ENCODE results near the gene MKNK2.

MKNK2 gene

DNA sequence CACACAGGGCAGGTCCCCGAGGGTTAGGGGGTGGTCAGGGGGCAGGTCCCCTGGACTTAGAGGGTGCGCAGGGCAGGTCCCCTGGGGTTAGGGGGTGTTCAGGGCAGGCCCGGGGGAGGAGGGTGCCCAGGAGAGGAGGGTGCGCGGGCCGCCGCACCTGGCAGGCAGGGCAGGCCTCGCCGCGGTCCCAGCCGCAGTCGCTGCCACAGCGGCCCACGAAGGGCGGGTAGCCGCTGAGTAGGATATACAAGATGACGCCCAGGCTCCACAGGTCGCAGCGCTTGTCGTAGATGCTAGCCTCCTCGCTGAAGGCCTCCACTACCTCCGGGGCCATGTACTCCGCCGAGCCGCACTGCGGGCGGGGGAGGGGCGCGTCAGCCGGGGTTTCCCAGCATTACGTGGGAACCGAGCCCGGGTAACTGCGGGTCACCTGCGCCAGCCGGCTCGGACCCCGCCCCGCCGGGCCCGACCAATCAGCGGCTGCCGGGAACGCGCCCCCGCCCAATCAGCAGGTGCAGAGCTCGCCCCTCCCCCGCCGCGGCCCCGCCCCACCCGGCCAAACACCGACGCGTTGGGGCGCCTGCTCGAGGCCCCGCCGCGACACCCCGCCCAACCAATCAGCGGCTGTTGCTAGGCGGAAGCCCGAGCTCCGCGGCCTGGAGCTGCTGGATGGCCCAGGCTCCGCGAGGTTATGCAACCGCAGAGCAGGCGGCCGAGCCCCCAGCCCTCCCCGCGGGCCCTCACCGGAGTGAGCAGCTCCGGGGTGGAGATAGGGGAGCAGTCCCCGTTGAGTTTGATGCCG, 9.2 kb downstream of the MKNK2 start:
- H3K4me3 ChIP-seq (ENCODE audit: low read depth in 1 of 2, low read length in 1 of 2) = peak overlapping the region; percentile 67 to 71
- peaks cover 96% of the 10 kb centered on the region for H3K36me3 ChIP-seq
- TF ChIP-seq CTCF (IDR thresholded peaks at IDR 0.05) = peak; percentile 20
- H3K9me3 ChIP-seq = no peaks in the 10 kb centered on the region
- no peaks in the 10 kb centered on the region for H3K27me3 ChIP-seq
- peak overlapping the region; percentile 97 for H3K27ac ChIP-seq
- H3K4me1 ChIP-seq (ENCODE audit: control insufficient read depth in 1 of 2, insufficient read depth in 1 of 2, low read depth in 1 of 2, low read length in 1 of 2) = peaks cover 43 to 55% of the 10 kb centered on the region in 2 experiments

DNA sequence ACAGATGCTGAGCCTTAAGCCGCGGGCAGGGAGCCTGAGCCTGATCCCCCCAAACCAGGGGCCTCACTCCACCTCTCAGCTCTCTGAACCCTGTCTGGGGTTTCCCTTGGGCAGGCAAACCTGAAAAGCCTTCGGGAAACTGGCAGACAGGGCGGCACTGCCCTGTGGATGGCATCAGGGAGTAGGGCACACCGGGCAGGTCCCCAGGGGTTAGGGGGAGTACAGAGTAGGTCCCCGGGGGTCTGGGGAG, 9.7 kb downstream of the MKNK2 start:
- Histone ChIP-seq H3K27ac (peak overlapping the region; percentile 97), H3K4me1 (ENCODE audit: control insufficient read depth in 1 of 2, insufficient read depth in 1 of 2, low read depth in 1 of 2, low read length in 1 of 2) (peaks cover 43 to 51% of the 10 kb centered on the region in 2 experiments), H3K27me3 (no peaks in the 10 kb centered on the region), H3K9me3 (no peaks in the 10 kb centered on the region), H3K36me3 (peaks cover 91% of the 10 kb centered on the region), H3K4me3 (ENCODE audit: low read depth in 1 of 2, low read length in 1 of 2) (peak overlapping the region; percentile 51 to 71)
- TF ChIP-seq CTCF (IDR thresholded peaks at IDR 0.05) = no peak

- Histone ChIP-seq H3K27me3 (no peaks in the 10 kb centered on the region), H3K4me1 (ENCODE audit: control insufficient read depth in 1 of 2, insufficient read depth in 1 of 2, low read depth in 1 of 2, low read length in 1 of 2) (peaks cover 42 to 49% of the 10 kb centered on the region in 2 experiments), H3K36me3 (peaks cover 86% of the 10 kb centered on the region), H3K4me3 (ENCODE audit: low read depth in 1 of 2, low read length in 1 of 2) (peak overlapping the region; percentile 51 to 71), H3K27ac (peak overlapping the region; percentile 97), H3K9me3 (no peaks in the 10 kb centered on the region)
- TF ChIP-seq CTCF (IDR thresholded peaks at IDR 0.05) = no peak
Observed at GRCh38 chr19:2040647-2041432, 10.2 kb downstream of the MKNK2 start.

- H3K27ac ChIP-seq = peak overlapping the region; percentile 97
- no peak for TF ChIP-seq CTCF (IDR thresholded peaks at IDR 0.05)
- no peaks in the 10 kb centered on the region for H3K27me3 ChIP-seq
- no peaks in the 10 kb centered on the region for H3K9me3 ChIP-seq
- peaks cover 78% of the 10 kb centered on the region for H3K36me3 ChIP-seq
- H3K4me1 ChIP-seq (ENCODE audit: control insufficient read depth in 1 of 2, insufficient read depth in 1 of 2, low read depth in 1 of 2, low read length in 1 of 2) = peaks cover 42 to 43% of the 10 kb centered on the region in 2 experiments
- H3K4me3 ChIP-seq (ENCODE audit: low read depth in 1 of 2, low read length in 1 of 2) = no peak overlapping the region
Observed at GRCh38 chr19:2039959-2040646, 10.9 kb downstream of the MKNK2 start.

DNA sequence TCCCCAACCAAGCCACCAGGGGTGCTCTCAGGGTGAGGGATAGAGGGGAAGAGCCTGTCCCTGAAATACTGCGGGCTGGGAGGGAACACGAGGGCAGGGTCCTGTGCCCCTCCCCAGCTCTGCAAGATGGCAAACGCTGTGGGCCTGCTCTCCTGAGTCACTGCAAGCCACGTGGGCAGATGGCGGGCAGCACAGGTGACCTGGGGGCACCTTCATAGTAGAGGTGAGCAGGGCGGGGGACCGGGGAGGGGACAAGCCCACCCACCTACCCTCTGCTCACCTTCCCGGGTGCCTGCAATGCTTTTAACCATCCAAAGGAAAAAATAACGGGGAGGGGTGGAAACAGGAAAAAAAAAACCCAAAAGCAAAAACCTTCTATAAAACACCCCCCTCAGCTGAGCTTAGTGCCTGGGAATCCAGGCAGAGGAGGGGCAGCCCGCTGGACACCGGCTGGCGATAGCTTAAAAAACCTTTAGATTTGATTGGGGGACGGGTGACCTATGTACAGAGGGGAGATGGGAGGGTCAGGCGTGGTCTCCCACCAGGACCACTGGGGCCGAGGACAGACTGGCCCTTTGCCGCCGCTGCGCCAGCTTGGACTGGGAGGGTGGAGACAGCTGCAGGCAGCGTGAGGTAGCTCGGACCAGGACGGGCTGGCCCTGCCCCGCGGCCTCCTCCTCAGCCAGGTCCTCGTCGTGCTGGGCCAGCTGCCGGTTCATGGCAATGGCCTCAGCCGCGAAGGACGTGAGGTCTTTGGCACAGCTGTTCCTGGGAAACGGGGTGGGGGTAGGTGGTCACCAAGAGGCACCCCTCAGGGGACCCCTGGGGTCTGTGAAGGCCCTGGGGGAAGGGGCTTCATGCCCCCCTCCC, 11.7 kb downstream of the MKNK2 start:
- Histone ChIP-seq H3K36me3 (peaks cover 70% of the 10 kb centered on the region), H3K4me3 (ENCODE audit: low read depth in 1 of 2, low read length in 1 of 2) (no peak overlapping the region), H3K4me1 (ENCODE audit: control insufficient read depth in 1 of 2, insufficient read depth in 1 of 2, low read depth in 1 of 2, low read length in 1 of 2) (peaks cover 37 to 41% of the 10 kb centered on the region in 2 experiments), H3K27me3 (no peaks in the 10 kb centered on the region), H3K9me3 (no peaks in the 10 kb centered on the region), H3K27ac (peak overlapping the region; percentile 97)
- TF ChIP-seq CTCF (IDR thresholded peaks at IDR 0.05) = no peak

Data from neutrophil (primary cell).